ENCODE measurements around the gene NRG2.

Gene NRG2

GRCh38 chr5:139854953-139855352, 188.1 kb downstream of the NRG2 start:
- DNase-seq (ENCODE audit: low spot score), result no peak

GRCh38 chr5:139854029-139854605, 189.0 kb downstream of the NRG2 start:
- no peak for DNase-seq (ENCODE audit: low spot score)

GRCh38 chr5:139852696-139853095, 190.4 kb downstream of the NRG2 start:
- no peak for DNase-seq (ENCODE audit: low spot score)

GRCh38 chr5:139851558-139851957, 191.5 kb downstream of the NRG2 start:
- DNase-seq (ENCODE audit: low spot score), result no peak

GRCh38 chr5:139850423-139851016, 192.6 kb downstream of the NRG2 start:
- no peak for DNase-seq (ENCODE audit: low spot score)

GRCh38 chr5:139849942-139850341, 193.2 kb downstream of the NRG2 start:
- DNase-seq (ENCODE audit: low spot score), result no peak

- DNase-seq (ENCODE audit: low spot score), result no peak
Observed at GRCh38 chr5:139849501-139849900, 193.6 kb downstream of the NRG2 start.

- DNase-seq (ENCODE audit: low spot score), result no peak
Observed at GRCh38 chr5:139848508-139849100, 194.5 kb downstream of the NRG2 start.

GRCh38 chr5:139847790-139848507, 195.2 kb downstream of the NRG2 start:
- DNase-seq (ENCODE audit: low spot score), result peak; percentile 72

GRCh38 chr5:139847091-139847490, 196.0 kb downstream of the NRG2 start:
- DNase-seq (ENCODE audit: low spot score), result no peak

GRCh38 chr5:139845846-139846681, 197.0 kb downstream of the NRG2 start:
- DNase-seq (ENCODE audit: low spot score), result peak; percentile 63

- DNase-seq (ENCODE audit: low spot score), result peak; percentile 90
Observed at GRCh38 chr5:139844472-139845145, 198.5 kb downstream of the NRG2 start.

- DNase-seq (ENCODE audit: low spot score), result no peak
Observed at GRCh38 chr5:139843991-139844390, 199.1 kb downstream of the NRG2 start.

GRCh38 chr5:139842321-139842720, 200.8 kb downstream of the NRG2 start:
- no peak for DNase-seq (ENCODE audit: low spot score)

- no peak for DNase-seq (ENCODE audit: low spot score)
Observed at GRCh38 chr5:139841549-139841948, 201.6 kb downstream of the NRG2 start.

GRCh38 chr5:139839918-139840317, 203.2 kb downstream of the NRG2 start:
- no peak for DNase-seq (ENCODE audit: low spot score)

- DNase-seq (ENCODE audit: low spot score), result no peak
Observed at GRCh38 chr5:139839232-139839815, 203.8 kb downstream of the NRG2 start.

- DNase-seq (ENCODE audit: low spot score), result no peak
Observed at GRCh38 chr5:139838381-139839197, 204.5 kb downstream of the NRG2 start.

GRCh38 chr5:139837711-139838380, 205.3 kb downstream of the NRG2 start:
- no peak for DNase-seq (ENCODE audit: low spot score)
